ENCODE measurements around the gene LRIG1. TPM values are rescaled to one million over a fixed set of nuclear protein-coding genes. Genes with fewer than 3 reads are reported as not detected.
A peak's percentile ranks its signal among the peaks of the same experiment; 100 is the strongest.

The LRIG1 gene
- total RNA-seq, 1 donor from 2014 or later = 169 TPM

- TF ChIP-seq EZH2 (IDR thresholded peaks at IDR 0.05) (no peak), CTCF (IDR thresholded peaks at IDR 0.05) (no peak), EZH2phosphoT487 (IDR thresholded peaks at IDR 0.05) (no peak)
Measured at GRCh38 chr3:66396888-66397287, 103.9 kb downstream of the LRIG1 start.

GRCh38 chr3:66396161-66396760 lies 104.6 kb downstream of the LRIG1 start:
- peaks cover 21% of the 10 kb centered on the region for H3K36me3 ChIP-seq
- TF ChIP-seq EZH2phosphoT487 (IDR thresholded peaks at IDR 0.05) (no peak), CTCF (IDR thresholded peaks at IDR 0.05) (no peak), EZH2 (IDR thresholded peaks at IDR 0.05) (no peak)
- peaks cover 81% of the 10 kb centered on the region for H4K20me1 ChIP-seq (ENCODE audit: low read depth)

More at GRCh38 chr3:66396888-66397287, 103.9 kb downstream of the LRIG1 start:
- H3K9ac ChIP-seq = no peak overlapping the region
- peaks cover 19% of the 10 kb centered on the region for H3K36me3 ChIP-seq
- H3K36me3 Mint-ChIP-seq = peaks cover 50% of the 10 kb centered on the region
- peak overlapping the region; percentile 37 for H3K27ac ChIP-seq
- H3K27ac Mint-ChIP-seq = no peak overlapping the region
- H3K4me2 ChIP-seq = no peak overlapping the region
- DNase-seq (ENCODE audit: low spot score) = no peak
- H3K4me1 Mint-ChIP-seq = peaks cover 28% of the 10 kb centered on the region
- H3K4me3 ChIP-seq = no peak overlapping the region
- H3K9me3 ChIP-seq (ENCODE audit: low read depth) = no peaks in the 10 kb centered on the region
- H3K9me3 Mint-ChIP-seq = no peaks in the 10 kb centered on the region
- H3K27me3 Mint-ChIP-seq (ENCODE audit: insufficient read depth, low read depth) = peaks cover 2% of the 10 kb centered on the region
- H3K27me3 ChIP-seq = no peaks in the 10 kb centered on the region
- H3K4me1 ChIP-seq = peaks cover 13% of the 10 kb centered on the region
- H4K20me1 ChIP-seq (ENCODE audit: low read depth) = peaks cover 83% of the 10 kb centered on the region
- no peak overlapping the region for H2AFZ ChIP-seq (replicated peaks)
- H3K4me3 Mint-ChIP-seq = no peak overlapping the region
- peaks cover 25% of the 10 kb centered on the region for H3F3A ChIP-seq (ENCODE audit: low read depth)
- peaks cover 72% of the 10 kb centered on the region for H3K79me2 ChIP-seq (ENCODE audit: low read depth)

GRCh38 chr3:66395635-66396034 lies 105.2 kb downstream of the LRIG1 start:
- DNase-seq (ENCODE audit: low spot score) = no peak
- Mint-ChIP-seq H3K9me3 (no peaks in the 10 kb centered on the region), H3K36me3 (peaks cover 62% of the 10 kb centered on the region), H3K27me3 (ENCODE audit: insufficient read depth, low read depth) (peaks cover 2% of the 10 kb centered on the region), H3K4me1 (peaks cover 16% of the 10 kb centered on the region), H3K27ac (no peak overlapping the region), H3K4me3 (no peak overlapping the region)
- Histone ChIP-seq H3K9me3 (ENCODE audit: low read depth) (no peaks in the 10 kb centered on the region), H3K4me2 (no peak overlapping the region), H2AFZ (replicated peaks) (no peak overlapping the region), H3K4me1 (peaks cover under 1% of the 10 kb centered on the region), H3F3A (ENCODE audit: low read depth) (peaks cover 26% of the 10 kb centered on the region), H3K79me2 (ENCODE audit: low read depth) (peaks cover 71% of the 10 kb centered on the region), H3K27me3 (no peaks in the 10 kb centered on the region), H3K36me3 (peaks cover 21% of the 10 kb centered on the region), H3K4me3 (no peak overlapping the region), H3K27ac (no peak overlapping the region), H3K9ac (no peak overlapping the region), H4K20me1 (ENCODE audit: low read depth) (peaks cover 81% of the 10 kb centered on the region)
- TF ChIP-seq EZH2 (IDR thresholded peaks at IDR 0.05) (no peak), EZH2phosphoT487 (IDR thresholded peaks at IDR 0.05) (no peak), CTCF (IDR thresholded peaks at IDR 0.05) (no peak)

More at GRCh38 chr3:66396161-66396760, 104.6 kb downstream of the LRIG1 start:
- Histone ChIP-seq H3F3A (ENCODE audit: low read depth) (peaks cover 25% of the 10 kb centered on the region), H3K4me3 (no peak overlapping the region), H2AFZ (replicated peaks) (no peak overlapping the region), H3K4me2 (no peak overlapping the region), H3K9ac (no peak overlapping the region), H3K4me1 (peaks cover 7% of the 10 kb centered on the region), H3K9me3 (ENCODE audit: low read depth) (no peaks in the 10 kb centered on the region), H3K27ac (peak overlapping the region; percentile 37), H3K79me2 (ENCODE audit: low read depth) (peaks cover 71% of the 10 kb centered on the region), H3K27me3 (no peaks in the 10 kb centered on the region)
- peaks cover 22% of the 10 kb centered on the region for H3K4me1 Mint-ChIP-seq
- peaks cover 2% of the 10 kb centered on the region for H3K27me3 Mint-ChIP-seq (ENCODE audit: insufficient read depth, low read depth)
- H3K4me3 Mint-ChIP-seq = no peak overlapping the region
- H3K36me3 Mint-ChIP-seq = peaks cover 56% of the 10 kb centered on the region
- no peak for DNase-seq (ENCODE audit: low spot score)
- no peak overlapping the region for H3K27ac Mint-ChIP-seq
- no peaks in the 10 kb centered on the region for H3K9me3 Mint-ChIP-seq

Data from neural progenitor cell (in vitro differentiated cells).